NT2/D1 (cell line): ENCODE measurements around the gene CHURC1.

Experiments used
- SUZ12 ChIP-seq: IDR thresholded peaks from 2 replicates; pipeline ENCODE4 v1.6.1; 2011; ENCODE audit not compliant: insufficient read length, insufficient read depth; ENCODE audit errors: extremely low read depth
- YY1 ChIP-seq: IDR thresholded peaks from 2 replicates; pipeline ENCODE4 v1.6.1; 2011; ENCODE audit not compliant: insufficient read length, insufficient read depth

DNA sequence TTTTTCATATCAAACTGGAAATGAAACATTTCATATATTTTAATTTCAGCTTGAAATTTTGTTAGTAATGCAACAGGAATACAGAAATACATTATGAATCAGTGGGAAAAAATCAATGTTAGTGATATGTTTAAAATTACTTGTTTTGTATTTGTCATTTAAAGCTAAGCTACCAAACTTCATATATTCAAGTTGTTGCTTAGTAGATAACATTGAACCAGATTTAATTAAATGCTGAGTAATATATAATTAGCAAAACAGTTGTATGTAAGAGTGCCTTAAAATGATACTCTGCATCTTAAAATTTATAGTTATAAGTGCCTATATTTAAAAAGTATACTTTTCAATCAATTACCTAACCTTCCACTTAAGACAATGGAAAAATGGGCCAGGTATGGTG is 5.0 kb downstream of the CHURC1 start:
- TF ChIP-seq SUZ12 (no peak), YY1 (no peak)
